IMR-90 (cell line): ENCODE measurements around the gene ADAMTS3.

Experiments
- BHLHE40 ChIP-seq: fragments of 150-350 bp; IDR thresholded peaks from 2 replicates; pipeline ENCODE4 v1.6.1; 2016; ENCODE audit warnings: mild to moderate bottlenecking, low read depth, low read length
- FOS ChIP-seq: fragments of 150-350 bp; IDR thresholded peaks from 2 replicates; pipeline ENCODE4 v1.6.1; 2016; ENCODE audit warnings: low read depth, low read length
- MAFK ChIP-seq: IDR thresholded peaks from 2 replicates; pipeline ENCODE4 v1.6.1; 2012; ENCODE audit warnings: low read depth, low read length, improper control_type of control experiment
- NFE2L2 ChIP-seq: fragments of 150-350 bp; IDR thresholded peaks from 2 replicates; pipeline ENCODE4 v1.6.1; 2016; ENCODE audit warnings: low read depth, mild to moderate bottlenecking, low read length
- POLR2A ChIP-seq: IDR thresholded peaks from 2 replicates; pipeline ENCODE4 v1.6.1; 2012; ENCODE audit warnings: mild to moderate bottlenecking, low read depth, low read length
- RFX5 ChIP-seq: IDR thresholded peaks from 2 replicates; pipeline ENCODE4 v1.8.0; 2012; ENCODE audit warnings: low read depth, mild to moderate bottlenecking, low read length, moderate library complexity
- SMC3 ChIP-seq: fragments of 150-350 bp; IDR thresholded peaks from 2 replicates; pipeline ENCODE4 v1.6.1; 2016; ENCODE audit warnings: low read depth, mild to moderate bottlenecking, antibody characterized with exemption, low read length, moderate library complexity
- TF ChIP-seq, protein P1 (sequence below): conservative IDR thresholded peaks from 2 replicates; pipeline ENCODE4 v1.5.1; 2012; ENCODE audit warnings: mild to moderate bottlenecking, low read depth, low read length, improper control_type of control experiment
- TF ChIP-seq, protein P2 (sequence below): fragments of 150-350 bp; IDR thresholded peaks from 2 replicates; pipeline ENCODE4 v1.6.1; 2017; ENCODE audit warnings: mild to moderate bottlenecking, antibody characterized with exemption, low read length, low read depth
- TF ChIP-seq, protein P3 (sequence below): fragments of 150-350 bp; IDR thresholded peaks from 2 replicates; pipeline ENCODE4 v1.6.1; 2016; ENCODE audit warnings: low read depth, mild to moderate bottlenecking, low read length, moderate library complexity, borderline replicate concordance

DNA sequence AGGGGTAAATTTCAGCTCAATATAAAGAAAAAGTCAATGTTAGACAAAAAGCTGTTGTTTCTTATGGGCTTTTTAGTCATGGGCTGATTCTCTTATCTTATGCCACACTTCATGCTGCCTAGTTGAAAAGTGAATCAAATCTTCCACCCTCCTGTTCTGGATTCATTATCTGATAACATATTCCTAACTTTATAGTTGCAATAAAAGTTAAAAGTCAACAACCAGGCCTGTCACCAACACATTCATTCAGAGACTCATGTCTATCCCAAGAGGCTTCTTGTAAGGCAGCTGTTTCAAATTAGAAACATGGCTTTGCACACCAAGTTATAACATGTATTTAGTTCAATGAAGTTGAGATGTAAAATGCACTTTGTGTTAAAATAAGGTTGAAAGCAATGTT lies 243.8 kb downstream of the ADAMTS3 start:
- TF ChIP-seq POLR2A (no peak), BHLHE40 (no peak), MAFK (no peak), SMC3 (no peak), FOS (no peak), RFX5 (no peak), NFE2L2 (no peak)
- TF ChIP-seq, protein P1, sequence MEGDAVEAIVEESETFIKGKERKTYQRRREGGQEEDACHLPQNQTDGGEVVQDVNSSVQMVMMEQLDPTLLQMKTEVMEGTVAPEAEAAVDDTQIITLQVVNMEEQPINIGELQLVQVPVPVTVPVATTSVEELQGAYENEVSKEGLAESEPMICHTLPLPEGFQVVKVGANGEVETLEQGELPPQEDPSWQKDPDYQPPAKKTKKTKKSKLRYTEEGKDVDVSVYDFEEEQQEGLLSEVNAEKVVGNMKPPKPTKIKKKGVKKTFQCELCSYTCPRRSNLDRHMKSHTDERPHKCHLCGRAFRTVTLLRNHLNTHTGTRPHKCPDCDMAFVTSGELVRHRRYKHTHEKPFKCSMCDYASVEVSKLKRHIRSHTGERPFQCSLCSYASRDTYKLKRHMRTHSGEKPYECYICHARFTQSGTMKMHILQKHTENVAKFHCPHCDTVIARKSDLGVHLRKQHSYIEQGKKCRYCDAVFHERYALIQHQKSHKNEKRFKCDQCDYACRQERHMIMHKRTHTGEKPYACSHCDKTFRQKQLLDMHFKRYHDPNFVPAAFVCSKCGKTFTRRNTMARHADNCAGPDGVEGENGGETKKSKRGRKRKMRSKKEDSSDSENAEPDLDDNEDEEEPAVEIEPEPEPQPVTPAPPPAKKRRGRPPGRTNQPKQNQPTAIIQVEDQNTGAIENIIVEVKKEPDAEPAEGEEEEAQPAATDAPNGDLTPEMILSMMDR: no peak
- TF ChIP-seq, protein P2, sequence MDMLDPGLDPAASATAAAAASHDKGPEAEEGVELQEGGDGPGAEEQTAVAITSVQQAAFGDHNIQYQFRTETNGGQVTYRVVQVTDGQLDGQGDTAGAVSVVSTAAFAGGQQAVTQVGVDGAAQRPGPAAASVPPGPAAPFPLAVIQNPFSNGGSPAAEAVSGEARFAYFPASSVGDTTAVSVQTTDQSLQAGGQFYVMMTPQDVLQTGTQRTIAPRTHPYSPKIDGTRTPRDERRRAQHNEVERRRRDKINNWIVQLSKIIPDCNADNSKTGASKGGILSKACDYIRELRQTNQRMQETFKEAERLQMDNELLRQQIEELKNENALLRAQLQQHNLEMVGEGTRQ: no peak
- TF ChIP-seq, protein P3, sequence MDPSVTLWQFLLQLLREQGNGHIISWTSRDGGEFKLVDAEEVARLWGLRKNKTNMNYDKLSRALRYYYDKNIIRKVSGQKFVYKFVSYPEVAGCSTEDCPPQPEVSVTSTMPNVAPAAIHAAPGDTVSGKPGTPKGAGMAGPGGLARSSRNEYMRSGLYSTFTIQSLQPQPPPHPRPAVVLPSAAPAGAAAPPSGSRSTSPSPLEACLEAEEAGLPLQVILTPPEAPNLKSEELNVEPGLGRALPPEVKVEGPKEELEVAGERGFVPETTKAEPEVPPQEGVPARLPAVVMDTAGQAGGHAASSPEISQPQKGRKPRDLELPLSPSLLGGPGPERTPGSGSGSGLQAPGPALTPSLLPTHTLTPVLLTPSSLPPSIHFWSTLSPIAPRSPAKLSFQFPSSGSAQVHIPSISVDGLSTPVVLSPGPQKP: no peak
